OCI-M1 (cell line): ENCODE results near the gene NPIPA7.
"Not testable (repeated sequence)": the region's sequence is repeated elsewhere in the genome, so short reads cannot be mapped to it uniquely, and the experiment has no call there.

Experiments used
- DNase-seq: peaks from one replicate; lab custom pipeline; 2025; lab: John Stamatoyannopoulos, UW

The NPIPA7 gene

DNA sequence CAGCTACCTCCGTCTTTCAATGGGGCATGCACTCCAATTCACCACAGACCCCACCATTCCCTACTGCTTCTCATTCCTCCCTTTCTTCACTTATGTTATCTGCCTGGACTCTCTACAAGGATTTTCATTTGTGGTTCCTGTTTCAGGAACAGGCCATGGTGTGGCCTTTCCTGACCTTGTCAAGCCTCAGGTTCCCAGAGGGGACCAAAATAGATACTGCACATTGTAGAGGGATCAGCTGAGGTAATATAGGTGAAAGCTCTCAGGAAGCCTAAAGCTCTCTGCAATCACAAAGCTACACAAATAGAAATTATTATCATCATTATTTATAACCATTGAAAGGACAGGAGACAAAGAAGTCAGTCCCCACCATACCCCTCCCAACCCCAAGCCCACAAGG, 41.6 kb downstream of the NPIPA7 start:
- not testable (repeated sequence) for DNase-seq

DNA sequence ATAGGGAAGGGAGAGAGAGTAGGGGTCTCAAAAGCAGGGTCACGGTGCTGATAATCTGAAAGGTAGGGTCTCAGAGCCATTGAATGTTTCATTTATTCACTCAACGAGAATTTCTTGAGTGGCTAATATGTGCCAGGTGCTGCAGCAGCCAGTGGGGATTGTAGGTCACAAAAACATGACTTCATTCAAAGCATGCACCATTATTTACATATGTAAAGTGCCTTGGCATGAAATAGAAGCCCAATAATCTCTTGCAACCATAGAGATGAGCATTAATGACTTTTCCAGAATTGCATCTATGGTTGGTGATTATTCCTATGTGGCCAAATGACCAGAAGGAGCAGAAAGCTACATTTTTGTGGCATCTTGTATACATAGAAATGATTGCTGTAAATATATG, 46.2 kb downstream of the NPIPA7 start:
- DNase-seq, result not testable (repeated sequence)

DNA sequence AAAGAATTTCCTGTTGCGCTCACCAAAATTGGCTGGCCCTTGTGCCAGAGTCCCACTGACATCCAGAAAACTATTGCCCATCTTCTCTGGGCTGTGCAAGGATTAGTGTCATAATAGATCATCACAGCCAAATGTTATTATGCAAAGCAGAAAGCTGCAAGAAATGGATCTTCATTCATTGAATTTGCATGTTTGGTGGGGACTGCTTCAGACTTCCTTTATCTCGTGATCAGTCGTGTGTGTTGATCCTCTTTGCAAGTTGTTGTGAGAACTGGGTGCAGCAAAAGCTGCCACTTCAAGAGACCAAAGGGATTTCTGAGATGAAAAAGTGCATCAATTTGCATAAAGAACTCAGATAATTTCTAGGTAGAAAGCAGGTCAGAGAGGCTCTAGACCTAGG, 52.2 kb downstream of the NPIPA7 start:
- not testable (repeated sequence) for DNase-seq

DNA sequence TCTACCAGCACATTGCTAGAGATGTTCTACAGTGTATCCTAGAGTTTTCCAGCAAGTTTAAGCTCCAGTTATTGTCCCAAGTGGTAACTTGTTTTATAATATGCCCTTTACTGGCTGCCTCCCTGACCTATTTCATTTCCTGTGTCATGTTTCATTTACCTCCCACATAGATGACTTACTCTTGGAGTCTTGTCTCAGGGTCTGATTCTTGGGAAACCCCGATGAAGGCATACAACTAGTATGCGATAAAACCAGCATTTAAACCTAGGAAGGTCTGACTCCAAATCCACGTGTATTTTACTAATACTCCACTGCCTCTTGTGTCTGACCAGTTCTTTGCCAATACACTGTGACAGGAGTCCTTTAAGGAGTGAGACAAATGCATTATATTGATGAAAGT, 55.8 kb downstream of the NPIPA7 start:
- not testable (repeated sequence) for DNase-seq

DNA sequence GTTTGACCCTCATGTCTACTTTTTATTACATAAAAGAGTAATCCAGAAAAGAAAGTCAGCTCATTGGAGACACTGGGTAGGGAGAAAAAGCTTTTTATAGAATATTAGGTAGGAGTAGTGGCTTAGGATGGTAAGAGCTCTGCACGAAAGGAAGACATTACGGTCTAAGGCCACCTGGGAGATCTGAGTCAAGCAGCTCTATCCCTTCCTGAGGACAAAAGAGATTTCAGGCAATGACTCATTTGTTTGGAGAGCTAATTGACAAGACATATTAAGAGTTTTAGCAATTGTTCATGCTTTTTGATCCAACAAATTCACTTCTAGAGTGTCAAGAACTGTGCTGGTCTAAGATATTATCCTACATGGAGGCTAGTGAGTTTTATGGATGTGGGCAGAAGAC, 62.5 kb downstream of the NPIPA7 start:
- DNase-seq, result not testable (repeated sequence)
